Measurements from ENCODE around the gene CHST14.

The CHST14 gene

GRCh38 chr15:40479024-40479423, 8.2 kb downstream of the CHST14 start:
- TF ChIP-seq, protein P1, sequence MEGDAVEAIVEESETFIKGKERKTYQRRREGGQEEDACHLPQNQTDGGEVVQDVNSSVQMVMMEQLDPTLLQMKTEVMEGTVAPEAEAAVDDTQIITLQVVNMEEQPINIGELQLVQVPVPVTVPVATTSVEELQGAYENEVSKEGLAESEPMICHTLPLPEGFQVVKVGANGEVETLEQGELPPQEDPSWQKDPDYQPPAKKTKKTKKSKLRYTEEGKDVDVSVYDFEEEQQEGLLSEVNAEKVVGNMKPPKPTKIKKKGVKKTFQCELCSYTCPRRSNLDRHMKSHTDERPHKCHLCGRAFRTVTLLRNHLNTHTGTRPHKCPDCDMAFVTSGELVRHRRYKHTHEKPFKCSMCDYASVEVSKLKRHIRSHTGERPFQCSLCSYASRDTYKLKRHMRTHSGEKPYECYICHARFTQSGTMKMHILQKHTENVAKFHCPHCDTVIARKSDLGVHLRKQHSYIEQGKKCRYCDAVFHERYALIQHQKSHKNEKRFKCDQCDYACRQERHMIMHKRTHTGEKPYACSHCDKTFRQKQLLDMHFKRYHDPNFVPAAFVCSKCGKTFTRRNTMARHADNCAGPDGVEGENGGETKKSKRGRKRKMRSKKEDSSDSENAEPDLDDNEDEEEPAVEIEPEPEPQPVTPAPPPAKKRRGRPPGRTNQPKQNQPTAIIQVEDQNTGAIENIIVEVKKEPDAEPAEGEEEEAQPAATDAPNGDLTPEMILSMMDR (conservative IDR thresholded peaks at IDR 0.05; ENCODE audit: low read depth, low read length): no peak
- DNase-seq (ENCODE audit: low read depth): no peak
- no peak overlapping the region for H3K4me3 ChIP-seq (ENCODE audit: low read length)

DNA sequence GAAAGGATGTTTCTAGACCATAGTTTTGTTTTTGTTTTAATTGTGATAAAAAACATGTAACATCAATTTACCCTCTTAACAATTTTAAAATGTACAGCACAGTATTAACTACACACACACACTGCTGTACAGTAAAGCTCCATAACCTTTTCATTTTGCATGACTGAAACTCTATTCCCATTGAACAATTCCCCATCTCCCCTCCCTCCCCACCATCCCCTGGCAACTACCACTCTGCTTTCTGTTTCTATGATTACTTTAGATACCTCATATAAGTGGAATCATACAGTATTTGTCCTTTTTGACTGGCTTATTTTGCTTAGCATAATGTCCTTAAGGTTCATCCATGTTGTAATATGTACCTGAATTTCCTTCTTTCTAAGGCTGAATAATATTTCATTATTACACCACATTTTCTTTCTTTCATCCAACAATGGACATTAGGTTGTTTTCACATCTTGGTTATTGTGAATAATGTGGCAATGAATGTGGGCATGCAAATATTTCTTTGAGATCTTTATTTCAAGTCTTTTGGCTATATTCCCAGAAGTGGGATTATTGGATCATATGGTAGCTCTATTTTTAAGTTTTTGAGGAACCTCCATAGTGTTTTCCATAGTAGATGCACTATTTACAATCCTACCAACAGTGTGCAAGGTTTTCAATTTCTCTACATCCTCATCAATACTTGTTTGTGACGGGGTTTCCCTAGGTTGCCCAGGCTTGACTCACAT, 10.7 kb downstream of the CHST14 start:
- TF ChIP-seq, protein P1 (conservative IDR thresholded peaks at IDR 0.05; ENCODE audit: low read depth, low read length): no peak
- no peak overlapping the region for H3K4me3 ChIP-seq (ENCODE audit: low read length)
- peak; percentile 85 for DNase-seq (ENCODE audit: low read depth)

DNA sequence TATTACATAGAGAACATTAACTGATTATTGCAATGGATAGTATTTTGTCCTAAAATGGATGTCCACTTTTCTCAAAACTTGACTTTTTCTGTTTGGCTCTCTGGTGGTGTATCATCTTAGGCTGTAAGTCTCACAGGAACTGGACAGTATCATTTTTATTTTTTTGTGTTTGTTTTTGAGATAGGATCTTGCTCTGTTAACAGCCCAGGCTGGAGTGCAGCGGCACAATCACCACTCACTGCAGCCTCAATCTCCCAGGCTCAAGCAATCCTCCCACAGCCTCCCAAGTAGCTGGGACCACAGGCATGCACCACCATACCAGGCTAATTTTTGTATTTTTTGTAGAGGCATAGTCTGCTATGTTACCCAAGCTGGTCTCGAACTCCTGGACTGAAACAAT, 13.1 kb downstream of the CHST14 start:
- no peak overlapping the region for H3K4me3 ChIP-seq (ENCODE audit: low read length)
- no peak for DNase-seq (ENCODE audit: low read depth)
- TF ChIP-seq, protein P1 (conservative IDR thresholded peaks at IDR 0.05; ENCODE audit: low read depth, low read length): no peak

GRCh38 chr15:40486066-40486770, 15.4 kb downstream of the CHST14 start:
- TF ChIP-seq, protein P1 (conservative IDR thresholded peaks at IDR 0.05; ENCODE audit: low read depth, low read length): no peak
- no peak for DNase-seq (ENCODE audit: low read depth)
- no peak overlapping the region for H3K4me3 ChIP-seq (ENCODE audit: low read length)

GRCh38 chr15:40487816-40488682, 17.3 kb downstream of the CHST14 start:
- TF ChIP-seq, protein P1 (conservative IDR thresholded peaks at IDR 0.05; ENCODE audit: low read depth, low read length): no peak
- no peak for DNase-seq (ENCODE audit: low read depth)
- no peak overlapping the region for H3K4me3 ChIP-seq (ENCODE audit: low read length)

- H3K4me3 ChIP-seq (ENCODE audit: low read length): no peak overlapping the region
- TF ChIP-seq, protein P1 (conservative IDR thresholded peaks at IDR 0.05; ENCODE audit: low read depth, low read length): no peak
Measured at GRCh38 chr15:40489274-40490175, 18.7 kb downstream of the CHST14 start.

More at GRCh38 chr15:40489274-40490175, 18.7 kb downstream of the CHST14 start:
- DNase-seq (ENCODE audit: low read depth): no peak
